Stimulated activated CD4-positive, alpha-beta T cell treated with anti-CD3 and anti-CD28 coated beads, TNF-alpha, amount 100 ng/mL, for 1 hour (primary cell): Measurements from ENCODE around the gene OR10K2.

Experiments
- DNase-seq, 3 donors: peaks; one replicate each; pipeline ENCODE4 v3.0.0-alpha.2; 2020; ENCODE audit warnings: low read depth in 3 of 3, low spot score in 1 of 3

The OR10K2 gene

DNA sequence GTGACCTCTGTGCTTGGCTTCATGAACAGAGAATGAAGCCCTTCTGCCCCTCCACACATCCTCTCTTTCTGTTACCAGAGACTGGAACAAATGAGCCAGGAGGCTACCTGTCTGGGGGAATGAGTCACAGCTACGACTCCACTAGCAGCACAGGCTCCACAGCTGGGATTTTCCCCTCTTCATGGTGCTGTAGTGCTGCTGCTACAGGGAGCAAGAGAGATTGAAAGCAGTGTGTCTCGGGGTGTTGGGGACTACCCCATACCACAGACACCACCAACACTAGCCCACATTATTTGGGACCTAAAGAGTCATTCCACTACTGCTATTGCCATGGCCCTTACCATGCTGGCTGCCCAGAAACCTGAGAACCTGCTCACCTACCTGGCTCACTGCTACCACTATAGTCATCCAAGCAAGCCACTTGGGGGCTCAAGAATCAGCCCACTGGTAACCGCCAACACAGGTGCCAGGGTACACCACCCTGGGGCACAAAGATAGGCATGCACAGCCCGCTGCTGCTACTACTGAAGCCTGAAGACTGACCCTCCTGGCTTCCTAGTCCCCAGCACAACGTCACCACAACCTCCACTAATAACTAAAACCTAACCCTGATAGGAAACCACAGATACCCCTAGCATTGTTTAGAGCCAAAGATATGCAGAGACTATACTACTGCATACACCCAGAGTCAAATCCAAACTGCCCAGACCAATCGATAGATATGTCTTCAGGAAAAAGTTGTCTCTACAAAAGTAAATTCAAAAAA lies 54.7 kb downstream of the OR10K2 start:
- DNase-seq, result no peak
